DMS153 (cell line): Measurements from ENCODE around the gene CDY2A.
"Not testable (repeated sequence)": the region's sequence is repeated elsewhere in the genome, so short reads cannot be mapped to it uniquely, and the experiment has no call there.

Experiments
- DNase-seq: peaks from one replicate; lab custom pipeline; 2025; lab: John Stamatoyannopoulos, UW

The CDY2A gene

DNA sequence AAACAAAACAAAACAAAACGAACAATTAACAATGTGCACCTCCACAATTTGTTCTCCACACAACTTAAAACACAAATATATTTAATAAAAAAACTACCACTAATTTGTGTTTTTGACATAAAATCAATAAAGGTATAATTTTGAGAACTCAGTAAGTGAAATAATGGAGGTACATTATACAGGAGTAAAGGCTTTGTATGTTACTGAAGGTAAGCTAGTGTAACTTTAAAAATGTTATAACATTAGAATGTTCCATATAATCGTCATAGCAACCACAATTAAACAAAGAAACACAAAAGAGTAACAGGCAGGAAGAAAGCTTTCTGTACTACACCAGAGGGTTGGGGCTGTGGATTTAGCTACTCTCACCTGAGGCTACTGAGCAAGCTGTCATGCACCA is at the start of gene CDY2A:
Gene CDY2A (plus strand): TSS at position 301 of the 400 bp plus-strand sequence. CDS start 328 bp downstream, outside the sequence.
- not testable (repeated sequence) for DNase-seq

GRCh38 chrY:17997586-17997985 is 28.0 kb upstream of the CDY2A start:
- DNase-seq: not testable (repeated sequence)

DNA sequence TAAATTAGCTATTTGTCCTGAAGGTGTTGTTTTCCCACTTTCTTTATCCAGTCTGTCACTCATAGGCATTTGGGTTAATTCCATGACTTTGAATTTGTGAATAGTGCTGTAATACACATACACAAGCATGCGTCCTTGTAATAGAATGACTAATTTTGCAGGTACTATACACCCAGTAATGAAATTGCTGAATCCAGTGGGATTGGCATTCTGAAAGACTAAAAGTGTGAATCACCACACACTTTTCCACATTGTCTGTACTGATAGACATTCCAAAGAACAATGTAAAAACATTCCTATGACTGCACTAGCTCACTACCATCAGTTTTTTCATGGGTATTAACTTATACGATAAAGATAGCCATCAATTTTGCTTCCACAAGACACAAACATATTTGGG is 27.3 kb upstream of the CDY2A start:
- DNase-seq: not testable (repeated sequence)

DNA sequence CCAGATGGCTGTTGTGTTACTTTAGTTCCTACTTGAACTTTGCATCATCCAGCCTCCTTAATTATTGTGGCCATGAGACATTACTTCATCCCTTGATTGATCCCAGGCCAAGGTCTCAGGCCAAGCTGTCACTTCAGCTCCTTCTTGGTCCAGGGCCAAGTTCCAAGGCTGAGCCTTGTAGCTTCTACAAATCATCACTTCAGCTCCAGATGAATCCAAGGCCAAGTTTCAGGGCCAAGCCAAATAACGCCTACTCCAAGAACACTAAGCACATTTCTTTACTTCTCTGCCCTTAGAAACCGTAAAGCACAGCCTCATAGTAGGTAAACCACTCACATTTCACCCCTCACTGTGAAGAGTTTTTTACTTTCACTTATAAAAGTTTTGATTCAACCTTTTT is 1.7 kb upstream of the CDY2A start:
- DNase-seq: not testable (repeated sequence)

- DNase-seq: not testable (repeated sequence)
These were observed 3.3 kb downstream of the CDY2A start for GRCh38 chrY:18028845-18029244.

DNA sequence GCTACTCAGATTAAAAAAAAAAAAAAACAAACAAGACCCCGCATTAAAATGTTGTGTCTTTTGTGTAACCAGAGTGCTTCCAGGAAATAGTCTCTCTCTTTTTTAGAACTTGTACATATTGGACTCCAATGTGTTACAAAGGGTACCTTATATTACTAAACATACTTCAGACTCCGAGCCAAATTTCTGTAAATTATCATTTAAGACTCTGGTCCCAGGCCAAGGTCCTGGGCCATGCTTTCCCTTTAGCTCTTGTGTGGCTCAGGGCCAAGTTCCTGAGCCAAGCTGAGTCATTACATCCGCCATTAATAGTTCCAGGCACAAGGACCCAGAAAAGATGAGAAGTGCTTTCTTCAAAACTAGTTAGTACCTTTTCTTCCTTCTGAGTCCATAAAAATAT is 4.6 kb downstream of the CDY2A start:
- not testable (repeated sequence) for DNase-seq

GRCh38 chrY:18034100-18034814 is 8.7 kb downstream of the CDY2A start:
- DNase-seq: not testable (repeated sequence)

- not testable (repeated sequence) for DNase-seq
These were observed 9.3 kb downstream of the CDY2A start for GRCh38 chrY:18034864-18035263.

DNA sequence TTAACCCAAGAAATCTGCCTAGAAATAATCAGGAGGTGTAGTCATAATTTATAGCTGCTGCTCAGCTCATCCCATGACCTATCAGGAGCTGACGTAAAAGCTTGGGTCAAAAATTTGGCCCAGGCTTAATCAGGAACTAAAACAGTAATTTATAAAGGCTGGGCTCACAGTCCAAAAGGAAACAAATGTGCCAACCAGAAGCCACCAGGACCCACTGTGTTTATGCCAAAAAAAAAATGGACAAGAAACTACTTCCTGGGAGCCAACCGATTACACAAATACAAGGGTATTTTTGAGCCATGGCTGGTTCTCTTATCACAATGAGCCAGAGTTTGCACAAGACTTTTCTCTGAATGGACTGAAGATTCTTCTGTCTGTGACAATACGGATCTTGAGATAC is 19.4 kb downstream of the CDY2A start:
- not testable (repeated sequence) for DNase-seq

DNA sequence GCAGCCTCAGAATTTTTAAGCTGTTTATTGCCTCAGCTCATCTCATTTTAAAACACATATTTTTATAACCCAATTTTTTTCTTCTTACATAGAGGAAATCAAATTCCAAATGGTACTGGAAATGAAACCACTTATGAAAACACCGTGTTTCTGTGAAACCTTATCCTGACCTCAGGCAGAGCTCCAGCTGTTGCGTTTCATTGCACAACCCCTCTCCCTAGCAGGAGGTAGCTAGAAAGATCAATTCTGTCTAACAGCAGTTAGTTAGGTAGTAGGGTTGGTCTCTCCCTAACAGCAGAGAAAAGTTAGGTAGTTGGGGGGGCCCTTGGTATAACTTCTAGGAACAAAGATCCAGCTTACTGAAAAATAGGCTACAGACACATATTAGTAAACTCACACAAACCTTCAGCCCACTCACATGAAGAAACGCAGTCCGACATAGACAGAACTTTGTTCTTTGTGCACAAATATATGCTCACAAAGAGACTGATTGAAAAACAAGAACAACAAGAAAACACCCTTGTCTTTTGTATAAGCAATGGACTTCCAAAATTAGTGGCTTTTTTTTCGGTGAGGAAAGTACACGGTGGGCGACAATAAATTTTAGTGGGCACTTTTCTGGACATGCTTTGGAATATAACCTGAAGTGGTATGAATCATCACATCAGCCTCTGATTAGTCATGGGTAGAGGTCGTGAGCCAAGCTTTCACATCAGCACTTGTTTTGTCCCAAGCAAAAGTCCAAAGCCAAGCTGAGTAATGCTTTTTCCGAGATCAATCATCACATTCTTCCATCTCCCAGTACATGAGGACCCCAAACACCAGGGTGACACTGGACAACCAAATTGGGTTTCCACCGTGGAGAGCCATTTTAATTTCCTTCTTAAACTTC is 22.8 kb downstream of the CDY2A start:
- DNase-seq: not testable (repeated sequence)

GRCh38 chrY:18049061-18049460 is 23.5 kb downstream of the CDY2A start:
- not testable (repeated sequence) for DNase-seq

DNA sequence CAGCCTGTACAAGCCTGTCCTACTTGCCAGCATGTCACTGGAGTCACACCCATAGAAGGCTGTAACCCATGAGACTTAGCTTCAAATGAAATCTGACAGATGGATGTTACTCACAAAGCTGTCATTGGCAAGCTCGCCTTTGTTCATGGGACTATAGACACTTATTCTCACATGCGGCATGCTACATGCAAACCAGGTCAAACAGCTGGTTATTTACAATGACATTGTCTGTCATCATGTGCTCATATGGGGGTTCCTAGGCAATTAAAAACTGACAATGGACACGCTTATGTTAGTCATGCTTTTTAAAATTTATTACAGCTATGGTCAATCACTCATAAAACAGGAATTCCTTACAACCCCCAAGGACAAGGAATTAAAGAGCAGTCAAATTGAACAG is 30.9 kb downstream of the CDY2A start:
- not testable (repeated sequence) for DNase-seq

DNA sequence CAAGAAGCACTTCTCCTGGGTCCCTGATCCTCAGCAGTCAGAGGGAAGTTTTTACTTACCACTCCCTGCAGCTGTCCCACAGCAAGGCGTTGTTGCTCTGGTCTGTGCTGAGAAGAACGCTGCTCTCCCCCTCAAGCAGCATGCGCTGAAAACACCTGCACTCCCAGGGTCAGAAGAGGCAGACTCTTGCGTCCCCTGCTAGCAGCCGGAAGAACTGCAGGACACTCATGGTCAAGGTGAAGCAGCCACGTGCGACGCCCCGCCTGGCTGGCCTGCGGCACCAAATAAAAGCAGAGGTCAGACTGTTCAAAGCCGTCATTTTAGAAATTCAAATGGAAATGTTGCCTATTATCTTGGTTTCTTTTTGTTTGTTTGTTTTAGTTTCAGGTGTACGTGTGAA is 47.9 kb downstream of the CDY2A start:
- DNase-seq: not testable (repeated sequence)
